ENCODE measurements around the gene NKX6-2. TPM values are rescaled to one million over a fixed set of nuclear protein-coding genes. Genes with fewer than 3 reads are reported as not detected.

The NKX6-2 gene
- total RNA-seq (not detected), polyA plus RNA-seq (under 1 TPM; 0.06 to 0.11 TPM)
- long read RNA-seq, donor 1 = 0 reads
- long read RNA-seq, donor 2 = 0 reads
- long read RNA-seq, donor 3 = 0 reads
- long read RNA-seq, donor 4 = 0 reads
- long read RNA-seq, donor 5 = 0 reads

- Histone ChIP-seq H3K4me3 (no peak within 1 kb of the TSS), H3K9ac (ENCODE audit: insufficient read depth in 1 of 2, low read length in 2 of 2) (no peak within 1 kb of the TSS), H3K36me3 (ENCODE audit: control insufficient read depth in 4 of 4, insufficient read depth in 4 of 4, low read length in 4 of 4) (peaks cover 0 to 17% (median 3%) of the 10 kb centered on the region in 4 donors), H3K27me3 (ENCODE audit: control insufficient read depth in 3 of 3, insufficient read depth in 3 of 3, low read length in 2 of 3) (peaks cover 22 to 52% (median 39%) of the 10 kb centered on the region in 3 donors), H3K4me1 (ENCODE audit: control insufficient read depth in 5 of 5, insufficient read depth in 5 of 5, low read length in 5 of 5) (peaks cover 0 to 13% (median 0%) of the 10 kb centered on the region in 5 donors), H3K9me3 (ENCODE audit: control insufficient read depth in 4 of 4, insufficient read depth in 3 of 4, low read length in 3 of 4) (peaks cover 0 to 10% (median 0%) of the 10 kb centered on the region in 4 donors), H3K27ac (ENCODE audit: low read depth in 1 of 2, low read length in 1 of 2) (no peak within 1 kb of the TSS)
- TF ChIP-seq CTCF (IDR thresholded peaks at IDR 0.05; ENCODE audit: control extremely low read depth, extremely low read depth) = no peak
- ATAC-seq (ENCODE audit: insufficient read depth, low FRiP score) = no peak
- peak; percentile 22 to 37 (median 32) for DNase-seq
- 2 to 3% methylated on average over 41 to 119 of the region's 119 CpGs for WGBS, 2 donors
These were observed at the start of gene NKX6-2 for GRCh38 chr10:132785723-132786475. Gene NKX6-2, minus strand, starts transcription at chr10:132786147. Its CDS starts 199 bp downstream, at chr10:132785948.

GRCh38 chr10:132834891-132835847 is 49.2 kb upstream of the NKX6-2 start:
- no peak overlapping the region for H3K9ac ChIP-seq (ENCODE audit: insufficient read depth in 1 of 2, low read length in 2 of 2)
- ATAC-seq (ENCODE audit: insufficient read depth, low FRiP score) = no peak
- peaks cover 19 to 48% (median 25%) of the 10 kb centered on the region in 3 donors for H3K27me3 ChIP-seq (ENCODE audit: control insufficient read depth in 3 of 3, insufficient read depth in 3 of 3, low read length in 2 of 3)

GRCh38 chr10:132834311-132834761 is 48.4 kb upstream of the NKX6-2 start:
- Histone ChIP-seq H3K9ac (ENCODE audit: insufficient read depth in 1 of 2, low read length in 2 of 2) (no peak overlapping the region), H3K27ac (ENCODE audit: low read depth in 1 of 2, low read length in 1 of 2) (no peak overlapping the region), H3K27me3 (ENCODE audit: control insufficient read depth in 3 of 3, insufficient read depth in 3 of 3, low read length in 2 of 3) (peaks cover 19 to 48% (median 25%) of the 10 kb centered on the region in 3 donors), H3K9me3 (ENCODE audit: control insufficient read depth in 4 of 4, insufficient read depth in 3 of 4, low read length in 3 of 4) (no peaks in the 10 kb centered on the region), H3K36me3 (ENCODE audit: control insufficient read depth in 4 of 4, insufficient read depth in 4 of 4, low read length in 4 of 4) (no peaks in the 10 kb centered on the region), H3K4me1 (ENCODE audit: control insufficient read depth in 5 of 5, insufficient read depth in 5 of 5, low read length in 5 of 5) (no peaks in the 10 kb centered on the region), H3K4me3 (no peak overlapping the region)
- WGBS, 2 donors = 87 to 90% methylated on average over 18 of the region's 18 CpGs
- TF ChIP-seq CTCF (IDR thresholded peaks at IDR 0.05; ENCODE audit: control extremely low read depth, extremely low read depth) = no peak
- DNase-seq (no peak), ATAC-seq (ENCODE audit: insufficient read depth, low FRiP score) (no peak)

More at GRCh38 chr10:132834891-132835847, 49.2 kb upstream of the NKX6-2 start:
- DNase-seq = no peak
- Histone ChIP-seq H3K27ac (ENCODE audit: low read depth in 1 of 2, low read length in 1 of 2) (no peak overlapping the region), H3K36me3 (ENCODE audit: control insufficient read depth in 4 of 4, insufficient read depth in 4 of 4, low read length in 4 of 4) (no peaks in the 10 kb centered on the region), H3K4me3 (no peak overlapping the region), H3K4me1 (ENCODE audit: control insufficient read depth in 5 of 5, insufficient read depth in 5 of 5, low read length in 5 of 5) (no peaks in the 10 kb centered on the region), H3K9me3 (ENCODE audit: control insufficient read depth in 4 of 4, insufficient read depth in 3 of 4, low read length in 3 of 4) (no peaks in the 10 kb centered on the region)
- no peak for TF ChIP-seq CTCF (IDR thresholded peaks at IDR 0.05; ENCODE audit: control extremely low read depth, extremely low read depth)
- 83 to 86% methylated on average over 25 of the region's 25 CpGs for WGBS, 2 donors

Measured in lung (tissue), 16 donors.